GM18951 (cell line): ENCODE data around the gene MAP7.

Experiments used
- POLR2A ChIP-seq: IDR thresholded peaks from 4 replicates; pipeline ENCODE4 v1.6.1; 2011; ENCODE audit warnings: mild to moderate bottlenecking; ENCODE audit not compliant: insufficient read length, insufficient read depth; ENCODE audit errors: extremely low read depth
- in situ Hi-C: fragments of 300-500 bp; cut with MboI; formaldehyde crosslinking; loops from one replicate; pipeline ENCODE4 v1.12.0; 2022; ENCODE audit warnings: low sequenced_read_pairs, mixed read lengths, inconsistent platforms; ENCODE audit not compliant: unreplicated experiment

MAP7 gene

DNA sequence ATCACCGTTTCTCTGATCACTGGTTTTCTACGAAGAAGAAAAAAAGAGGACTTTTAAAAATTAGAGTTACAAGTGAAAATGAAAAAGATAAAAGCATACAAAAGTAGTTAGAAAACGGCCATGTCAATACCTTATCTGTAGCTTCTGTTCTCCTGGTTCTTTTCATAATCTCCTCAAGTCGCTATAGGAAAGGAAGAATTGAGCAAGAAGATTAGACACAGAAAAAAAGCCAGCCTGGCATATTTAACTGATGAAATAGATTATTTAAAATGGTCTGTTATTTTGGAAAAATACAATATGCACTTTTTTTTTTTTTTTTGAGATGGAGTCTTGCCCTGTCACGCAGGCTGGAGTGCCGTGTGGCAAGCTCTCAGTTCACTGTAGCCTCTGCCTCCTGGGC lies 190.4 kb downstream of the MAP7 start:
- in situ Hi-C loops, result no loop called here
- no peak for TF ChIP-seq POLR2A

DNA sequence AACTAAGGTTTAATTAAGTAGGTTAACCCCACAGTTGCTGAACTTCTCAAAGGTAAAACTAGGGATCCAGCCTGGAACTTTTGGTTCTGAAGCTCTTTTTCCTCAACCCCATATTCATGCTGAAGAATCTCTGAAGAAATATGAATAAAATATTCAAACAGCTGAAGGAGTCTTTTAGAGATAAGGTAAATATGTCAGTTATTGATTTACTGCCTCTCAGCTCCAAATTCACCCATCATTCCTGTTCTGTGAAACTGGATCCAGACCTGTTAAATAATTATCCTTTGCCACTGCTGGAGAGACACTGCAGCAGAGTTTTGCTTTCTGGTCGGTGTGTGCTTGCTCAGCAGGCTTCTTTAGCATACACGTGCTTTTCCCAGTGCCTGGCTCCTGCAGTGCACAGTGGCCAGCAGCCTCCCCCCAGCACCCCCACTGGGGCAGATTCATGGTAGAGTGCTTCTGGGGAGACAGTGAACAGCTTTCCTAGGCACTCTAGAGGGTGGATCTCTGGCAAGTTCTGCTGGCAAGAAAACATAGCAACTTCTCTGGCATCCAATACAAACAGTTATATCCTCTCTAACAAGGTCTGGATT lies 198.6 kb downstream of the MAP7 start:
- in situ Hi-C loops, result no loop called here
- no peak for TF ChIP-seq POLR2A

DNA sequence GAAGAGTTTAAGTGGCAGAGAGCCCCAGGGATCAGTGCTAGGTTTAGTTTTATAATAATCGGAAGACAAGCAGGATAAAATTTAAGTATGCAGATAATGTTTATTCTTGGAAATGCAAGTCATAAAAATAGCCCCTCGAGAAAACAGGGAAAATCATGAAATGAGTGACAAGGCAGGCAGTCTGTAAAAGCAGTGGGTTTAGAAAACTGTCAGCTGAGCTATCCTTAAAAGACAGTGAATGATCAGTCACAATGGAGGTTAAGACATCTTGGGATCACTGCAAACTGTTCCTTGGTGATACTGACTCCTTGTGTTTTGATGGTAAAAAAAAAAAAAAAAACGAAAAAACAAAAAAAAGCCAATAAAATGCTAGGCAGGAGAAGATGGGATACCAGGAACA lies 199.3 kb downstream of the MAP7 start:
- TF ChIP-seq POLR2A, result no peak
- in situ Hi-C loops, result no loop called here

DNA sequence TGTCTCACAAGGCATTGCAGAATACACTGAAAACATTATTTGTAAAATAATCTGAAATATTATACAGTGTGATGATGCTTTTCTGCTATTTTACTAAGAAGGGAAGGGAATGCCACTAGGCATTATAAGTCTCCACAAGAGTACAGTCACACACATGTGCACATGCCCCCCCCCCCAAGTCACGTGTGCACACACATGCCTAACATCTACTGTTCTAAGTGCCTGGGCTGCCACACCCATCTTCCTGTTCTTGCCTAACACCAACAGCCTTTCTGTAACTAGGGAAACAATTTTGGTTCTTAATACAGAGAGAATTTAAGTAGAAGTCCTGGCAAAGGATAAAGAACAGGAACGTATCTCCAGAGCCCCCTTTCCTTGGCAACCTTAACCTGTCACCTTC lies 202.4 kb downstream of the MAP7 start:
- TF ChIP-seq POLR2A, result no peak
- in situ Hi-C loops, result no loop called here

DNA sequence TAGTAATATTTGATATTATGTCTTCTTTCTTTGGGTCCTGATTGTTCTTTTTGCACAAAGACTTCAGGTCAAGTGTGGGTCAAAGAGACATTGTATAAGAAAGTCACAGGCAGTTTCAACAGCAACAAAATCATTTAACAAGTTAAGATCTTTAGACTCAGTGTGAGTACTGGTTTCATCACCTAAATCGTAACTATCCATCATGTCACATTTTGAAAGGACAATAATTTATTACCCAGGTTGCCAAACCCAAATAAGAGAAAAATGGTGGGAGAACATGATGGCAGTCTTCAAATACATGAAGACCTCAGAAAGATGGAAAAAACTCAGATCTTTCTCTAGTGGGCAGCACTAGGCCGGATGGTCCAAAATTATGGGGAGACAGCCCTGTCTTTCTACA lies 205.1 kb downstream of the MAP7 start:
- TF ChIP-seq POLR2A, result no peak
- in situ Hi-C loops, result no loop called here

DNA sequence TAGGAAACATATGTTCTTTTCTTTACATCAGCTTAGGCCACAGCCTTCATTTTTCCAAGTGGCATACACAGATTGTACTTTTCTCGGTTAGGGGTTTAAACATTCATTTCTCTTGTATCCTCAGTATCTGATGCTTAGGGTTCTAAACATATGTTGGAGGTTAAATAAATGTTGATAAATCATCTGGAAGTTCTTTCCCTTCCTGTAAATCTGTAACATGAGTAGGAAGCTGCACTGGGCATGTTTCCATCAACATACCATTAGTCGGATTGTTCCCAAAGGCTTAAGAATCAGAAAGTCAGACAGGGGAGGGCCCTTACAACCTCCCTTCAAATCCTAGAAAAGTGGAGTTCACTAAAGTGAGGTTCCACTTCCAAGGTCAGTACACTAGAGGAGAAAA lies 205.8 kb downstream of the MAP7 start:
- in situ Hi-C loops, result no loop called here
- no peak for TF ChIP-seq POLR2A

DNA sequence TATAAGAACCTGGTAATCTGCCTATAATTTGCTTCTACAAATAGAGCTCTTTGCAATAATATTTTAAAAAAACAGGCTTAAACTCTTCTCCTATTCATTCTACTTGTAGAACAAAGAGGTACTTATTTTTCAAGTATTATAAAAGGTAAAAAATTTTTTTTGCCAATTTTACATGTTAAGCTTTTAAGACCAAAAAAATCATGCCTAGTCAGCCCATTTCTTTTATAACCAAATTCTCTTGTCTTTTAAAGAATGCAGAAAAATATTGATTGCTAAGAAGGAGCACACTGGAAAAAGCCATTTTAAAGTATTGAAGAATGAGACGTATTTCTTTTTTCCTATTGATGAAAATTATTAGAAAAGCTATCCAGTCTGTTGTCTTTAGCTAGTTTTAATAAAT lies 206.5 kb downstream of the MAP7 start:
- no peak for TF ChIP-seq POLR2A
- in situ Hi-C loops, result no loop called here

DNA sequence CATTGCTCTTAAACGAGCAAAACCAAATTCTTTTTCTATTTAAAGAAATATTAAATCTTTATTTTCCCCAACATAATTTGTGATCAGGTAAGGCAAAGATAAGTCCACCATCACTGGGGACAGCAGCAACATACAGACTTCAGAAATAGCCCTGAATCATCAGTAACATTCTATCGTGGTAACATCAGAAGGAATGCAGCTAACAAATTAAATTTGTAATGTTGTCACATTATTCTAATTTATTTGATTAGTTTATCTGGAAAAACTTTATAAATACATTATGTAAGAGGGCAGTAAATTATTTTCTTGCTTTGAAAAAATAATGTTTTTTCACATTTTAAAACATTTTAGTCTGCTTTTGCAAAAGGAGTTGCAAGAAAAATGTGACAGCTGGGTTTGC lies 206.9 kb downstream of the MAP7 start:
- TF ChIP-seq POLR2A, result no peak
- in situ Hi-C loops, result no loop called here

DNA sequence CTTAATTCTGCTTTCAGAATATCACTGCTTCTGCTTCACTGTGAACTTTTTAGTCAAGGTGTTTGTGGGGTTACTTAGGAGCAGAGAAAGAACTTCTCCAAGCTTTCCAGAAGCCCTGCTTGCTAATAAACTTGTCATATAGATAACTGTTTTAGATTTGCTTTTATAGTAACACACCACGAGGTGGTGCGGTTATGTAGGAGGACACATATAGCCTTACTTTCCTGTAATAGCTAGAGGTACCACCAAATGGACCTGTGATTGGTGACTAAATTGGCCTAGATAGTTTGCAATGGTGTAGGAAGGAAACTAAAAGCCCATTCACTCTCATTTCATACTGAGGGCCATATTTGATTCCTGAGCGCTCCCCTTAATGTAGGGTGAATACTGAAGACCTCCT lies 208.3 kb downstream of the MAP7 start:
- no peak for TF ChIP-seq POLR2A
- in situ Hi-C loops, result no loop called here

DNA sequence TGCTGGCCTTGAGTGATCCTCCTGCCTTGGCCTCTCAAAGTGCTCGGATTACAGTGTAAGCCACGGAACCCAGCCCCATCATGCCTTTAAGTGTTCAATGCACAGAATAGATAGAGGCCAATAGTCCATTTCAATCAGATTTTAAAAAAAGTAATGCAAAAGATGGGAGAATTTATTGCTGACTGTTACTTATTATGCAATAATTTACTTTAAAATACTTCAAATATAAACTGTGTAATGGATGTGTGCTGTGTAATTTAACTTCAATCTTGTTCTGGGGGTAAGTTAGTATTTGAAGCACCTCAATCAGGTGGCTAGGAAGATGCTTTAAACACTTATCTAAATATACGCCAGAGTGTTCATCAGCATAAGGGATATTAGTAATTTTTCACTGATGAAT lies 208.9 kb downstream of the MAP7 start:
- in situ Hi-C loops, result no loop called here
- no peak for TF ChIP-seq POLR2A

DNA sequence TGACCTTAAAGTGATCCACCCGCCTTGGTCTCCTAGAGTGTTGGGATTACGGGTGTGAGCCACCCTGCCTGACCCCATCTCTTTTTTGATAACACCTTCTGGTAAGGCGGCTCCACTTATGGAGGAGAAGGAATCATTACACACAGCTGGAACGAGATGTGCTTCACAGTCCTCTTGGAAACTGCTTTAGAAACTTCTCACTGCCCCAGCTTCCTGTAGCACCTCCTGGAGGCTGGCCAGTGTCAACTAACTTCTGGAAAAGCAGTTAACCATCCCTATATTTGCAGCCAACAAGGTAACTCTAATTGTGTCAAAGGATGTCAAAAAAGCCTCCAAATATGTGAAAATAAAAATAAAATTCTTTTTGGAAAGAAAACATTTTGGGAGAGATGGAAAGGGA lies 211.7 kb downstream of the MAP7 start:
- TF ChIP-seq POLR2A, result no peak
- in situ Hi-C loops, result no loop called here

DNA sequence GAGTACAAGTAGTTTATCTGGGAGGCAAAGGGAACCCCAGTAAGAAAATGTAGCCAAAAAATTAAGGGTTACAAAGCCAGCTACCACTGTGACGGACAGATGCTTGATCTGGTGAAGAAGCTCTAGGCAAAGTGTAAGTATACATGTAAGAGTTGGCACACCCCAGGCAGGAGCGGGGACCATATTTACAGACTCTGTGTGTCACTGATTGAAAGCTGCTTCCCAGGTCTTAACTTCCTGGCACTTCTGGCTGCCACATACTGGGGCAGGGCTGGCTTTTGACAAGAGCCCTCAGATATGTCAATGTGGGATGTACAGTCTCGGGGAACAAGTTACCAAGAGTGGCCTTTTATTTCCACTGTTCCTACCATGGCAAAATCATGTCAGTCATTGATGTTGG lies 212.6 kb downstream of the MAP7 start:
- in situ Hi-C loops, result no loop called here

DNA sequence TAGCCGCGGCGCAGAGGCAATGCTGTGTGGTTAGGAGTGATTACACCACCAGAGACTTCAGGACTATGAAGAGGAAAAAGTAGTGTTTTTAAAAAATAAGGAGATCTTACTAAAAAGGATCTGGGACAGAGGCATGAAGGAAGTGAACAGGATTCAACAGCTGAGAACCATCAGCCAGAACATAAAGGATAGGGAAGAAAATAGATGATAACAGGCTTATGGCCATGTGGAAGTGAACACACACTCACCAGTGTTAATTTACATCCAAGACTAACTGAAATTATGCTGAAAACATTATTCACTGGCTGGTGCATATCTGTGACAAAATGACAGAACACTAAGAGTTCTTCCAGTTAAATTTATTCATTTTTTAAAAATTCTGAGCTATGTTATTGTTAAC lies 213.1 kb downstream of the MAP7 start:
- in situ Hi-C loops, result no loop called here
- no peak for TF ChIP-seq POLR2A

More for the DNA sequence above, 212.6 kb downstream of the MAP7 start:
- no peak for TF ChIP-seq POLR2A

DNA sequence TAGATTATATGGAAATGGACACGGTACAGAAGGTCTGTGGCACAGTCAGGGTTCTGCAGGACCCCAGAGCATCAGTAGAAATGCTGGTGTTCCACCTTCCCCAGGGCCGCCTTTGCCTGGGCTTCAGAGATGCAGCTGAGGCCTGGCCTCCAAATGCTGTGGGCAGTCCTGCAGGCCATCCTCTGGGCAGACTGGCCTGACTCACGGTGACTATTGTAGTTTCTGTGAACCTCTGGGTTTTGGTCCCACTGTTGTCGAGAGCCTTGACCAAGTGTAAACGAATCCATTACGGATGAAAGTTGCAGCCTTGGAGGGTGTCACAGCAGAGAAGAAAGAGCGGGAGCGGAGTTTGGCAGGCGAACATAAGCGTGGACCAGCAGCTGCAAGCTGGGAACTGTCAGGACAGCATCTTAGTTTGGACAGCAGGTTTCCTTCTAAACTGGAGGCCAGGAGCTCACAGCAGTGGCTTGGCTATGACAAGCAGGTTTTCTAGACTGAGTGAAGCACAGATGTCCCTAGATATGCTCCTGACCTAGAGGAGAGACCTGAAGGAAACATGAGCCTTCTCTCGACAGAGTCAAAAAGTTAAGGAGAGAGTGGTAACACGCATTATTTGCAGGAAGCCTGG lies 214.4 kb downstream of the MAP7 start:
- TF ChIP-seq POLR2A, result no peak
- in situ Hi-C loops, result no loop called here

DNA sequence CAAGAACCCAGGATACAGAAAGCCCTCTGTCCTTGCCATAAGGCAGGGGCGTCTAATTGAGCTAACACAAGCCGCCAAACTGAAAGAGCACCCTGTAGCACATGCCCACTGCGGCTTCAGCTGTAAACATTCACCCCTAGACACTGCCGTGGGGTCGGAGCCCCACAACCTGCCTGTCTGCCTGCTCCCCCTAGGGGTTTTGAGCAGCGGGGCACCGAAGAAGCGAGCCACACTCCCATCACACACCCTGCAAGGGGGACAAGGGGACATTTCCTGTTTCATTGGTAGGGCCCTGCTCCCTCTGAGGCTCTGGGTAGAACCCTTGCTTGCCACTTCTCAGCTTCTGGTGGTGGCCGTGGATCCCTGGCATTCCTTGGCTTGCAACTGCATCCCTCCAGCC lies 215.4 kb downstream of the MAP7 start:
- TF ChIP-seq POLR2A, result no peak
- in situ Hi-C loops, result no loop called here
